K562 (cell line): Measurements from ENCODE around the gene WIPF2.

Experiments
- BRD4 ChIP-seq: fragments of 200-600 bp; sonication (generic); IDR thresholded peaks from 2 replicates; pipeline ENCODE4 v1.6.1; 2017; ENCODE audit warnings: inconsistent platforms
- CREM ChIP-seq: IDR thresholded peaks from 2 replicates; pipeline ENCODE4 v1.6.1; 2014; ENCODE audit warnings: antibody characterized with exemption, low read depth
- IRF1 ChIP-seq: sonication (generic); formaldehyde crosslinking; IDR thresholded peaks from 2 replicates; pipeline ENCODE4 v1.8.0; 2022; ENCODE audit warnings: missing genetic modification reagents, mild to moderate bottlenecking, borderline replicate concordance
- NR4A1 ChIP-seq, 2 experiments: fragments of 250-450 bp in 1 of 2; fragments of 450-650 bp in 1 of 2; sonication (Bioruptor Pico) in 1 of 2; IDR thresholded peaks; 2 replicates each; pipeline versions ENCODE4 v1.4.0 to v1.6.1; 2016 to 2020; ENCODE audit warnings: mild to moderate bottlenecking in 2 of 2, missing compliant biosample characterization in 1 of 2, missing genetic modification characterization in 1 of 2, moderate library complexity in 1 of 2
- POLR2AphosphoS5 ChIP-seq: IDR thresholded peaks from 2 replicates; pipeline ENCODE4 v1.6.1; 2011; ENCODE audit warnings: mild to moderate bottlenecking, low read depth, low read length, moderate library complexity; ENCODE audit not compliant: control insufficient read depth, insufficient read depth
- SMARCA4 ChIP-seq: fragments of 450-650 bp; IDR thresholded peaks from 2 replicates; pipeline ENCODE4 v1.6.1; 2016
- XRCC3 ChIP-seq: fragments of 450-650 bp; IDR thresholded peaks from 2 replicates; pipeline ENCODE4 v1.6.1; 2017; ENCODE audit warnings: mild to moderate bottlenecking, moderate library complexity
- ZBTB17 ChIP-seq: fragments of 450-650 bp; formaldehyde crosslinking; IDR thresholded peaks from 2 replicates; pipeline ENCODE4 v1.4.0; 2020; ENCODE audit warnings: mild to moderate bottlenecking
- ZBTB26 ChIP-seq: fragments of 450-650 bp; formaldehyde crosslinking; IDR thresholded peaks from 2 replicates; pipeline ENCODE4 v1.4.0; 2022; ENCODE audit warnings: missing genetic modification characterization
- ZFPM2 ChIP-seq: fragments of 250-450 bp; sonication (Bioruptor Pico); IDR thresholded peaks from 2 replicates; pipeline ENCODE4 v1.5.1; 2022; ENCODE audit warnings: mild to moderate bottlenecking
- ZNF263 ChIP-seq: sonication (generic); formaldehyde crosslinking; IDR thresholded peaks from 2 replicates; pipeline ENCODE4 v1.8.0; 2022; ENCODE audit warnings: mild to moderate bottlenecking, missing genetic modification reagents, borderline replicate concordance
- ZZZ3 ChIP-seq: fragments of 450-650 bp; IDR thresholded peaks from 2 replicates; pipeline ENCODE4 v1.6.1; 2016; ENCODE audit warnings: antibody characterized with exemption, mild to moderate bottlenecking, moderate library complexity

- no peak for TF ChIP-seq XRCC3
- TF ChIP-seq ZFPM2 (CRISPR knock-in tag), result no peak
- no peak for TF ChIP-seq ZZZ3
- no peak for TF ChIP-seq CREM
- no peak for TF ChIP-seq ZBTB26 (CRISPR knock-in tag)
- TF ChIP-seq ZNF263 (CRISPR knock-in tag), result no peak
- TF ChIP-seq POLR2AphosphoS5, result no peak
- TF ChIP-seq NR4A1 (CRISPR knock-in tag; IDR thresholded peaks at IDR 0.05), result no peak
- TF ChIP-seq NR4A1 (tag; IDR thresholded peaks at IDR 0.05), result no peak
- TF ChIP-seq SMARCA4, result no peak
- TF ChIP-seq IRF1 (CRISPR knock-in tag), result no peak
- no peak for TF ChIP-seq ZBTB17
- TF ChIP-seq BRD4, result no peak
These were observed 45.3 kb upstream of the WIPF2 start for GRCh38 chr17:40173778-40174135.
